ENCODE measurements around the gene TARP.

GRCh38 chr7:38282081-38282480, 8.6 kb upstream of the TARP start:
- TF ChIP-seq, protein P1, sequence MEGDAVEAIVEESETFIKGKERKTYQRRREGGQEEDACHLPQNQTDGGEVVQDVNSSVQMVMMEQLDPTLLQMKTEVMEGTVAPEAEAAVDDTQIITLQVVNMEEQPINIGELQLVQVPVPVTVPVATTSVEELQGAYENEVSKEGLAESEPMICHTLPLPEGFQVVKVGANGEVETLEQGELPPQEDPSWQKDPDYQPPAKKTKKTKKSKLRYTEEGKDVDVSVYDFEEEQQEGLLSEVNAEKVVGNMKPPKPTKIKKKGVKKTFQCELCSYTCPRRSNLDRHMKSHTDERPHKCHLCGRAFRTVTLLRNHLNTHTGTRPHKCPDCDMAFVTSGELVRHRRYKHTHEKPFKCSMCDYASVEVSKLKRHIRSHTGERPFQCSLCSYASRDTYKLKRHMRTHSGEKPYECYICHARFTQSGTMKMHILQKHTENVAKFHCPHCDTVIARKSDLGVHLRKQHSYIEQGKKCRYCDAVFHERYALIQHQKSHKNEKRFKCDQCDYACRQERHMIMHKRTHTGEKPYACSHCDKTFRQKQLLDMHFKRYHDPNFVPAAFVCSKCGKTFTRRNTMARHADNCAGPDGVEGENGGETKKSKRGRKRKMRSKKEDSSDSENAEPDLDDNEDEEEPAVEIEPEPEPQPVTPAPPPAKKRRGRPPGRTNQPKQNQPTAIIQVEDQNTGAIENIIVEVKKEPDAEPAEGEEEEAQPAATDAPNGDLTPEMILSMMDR (conservative IDR thresholded peaks at IDR 0.05; ENCODE audit: low read length), result no peak
- TF ChIP-seq EZH2phosphoT487 (IDR thresholded peaks at IDR 0.05; ENCODE audit: borderline replicate concordance), result no peak
